Stimulated activated effector memory CD8-positive, alpha-beta T cell treated with anti-CD3 and anti-CD28 coated beads, Interleukin-12 subunit alpha, Interleukin-12 subunit beta, amount 100 ng/mL, for 72 hours (primary cell): Measurements from ENCODE around the gene NDNF.

Experiments
- ATAC-seq: fragments of 150-1000 bp; cut with Tn5 transposase; 2 replicates; pipeline ENCODE4 v1.10.0; 2021
- DNase-seq, 2 donors: peaks; one replicate each; pipeline ENCODE4 v3.0.0; 2021 to 2022; ENCODE audit warnings: low spot score in 2 of 2
- H3K27ac Mint-ChIP-seq: one replicate; pipeline ENCODE4 v1.8.0; 2022; ENCODE audit warnings: mild to moderate bottlenecking, mixed read lengths
- H3K36me3 Mint-ChIP-seq: one replicate; pipeline ENCODE4 v1.8.0; 2022; ENCODE audit warnings: mild to moderate bottlenecking, mixed read lengths
- H3K4me1 Mint-ChIP-seq: one replicate; pipeline ENCODE4 v1.8.0; 2022; ENCODE audit warnings: mixed read lengths
- H3K4me3 Mint-ChIP-seq: one replicate; pipeline ENCODE4 v1.8.0; 2022; ENCODE audit warnings: mild to moderate bottlenecking, mixed read lengths
- H3K9me3 Mint-ChIP-seq: one replicate; pipeline ENCODE4 v1.8.0; 2022; ENCODE audit warnings: mixed read lengths

NDNF gene

DNA sequence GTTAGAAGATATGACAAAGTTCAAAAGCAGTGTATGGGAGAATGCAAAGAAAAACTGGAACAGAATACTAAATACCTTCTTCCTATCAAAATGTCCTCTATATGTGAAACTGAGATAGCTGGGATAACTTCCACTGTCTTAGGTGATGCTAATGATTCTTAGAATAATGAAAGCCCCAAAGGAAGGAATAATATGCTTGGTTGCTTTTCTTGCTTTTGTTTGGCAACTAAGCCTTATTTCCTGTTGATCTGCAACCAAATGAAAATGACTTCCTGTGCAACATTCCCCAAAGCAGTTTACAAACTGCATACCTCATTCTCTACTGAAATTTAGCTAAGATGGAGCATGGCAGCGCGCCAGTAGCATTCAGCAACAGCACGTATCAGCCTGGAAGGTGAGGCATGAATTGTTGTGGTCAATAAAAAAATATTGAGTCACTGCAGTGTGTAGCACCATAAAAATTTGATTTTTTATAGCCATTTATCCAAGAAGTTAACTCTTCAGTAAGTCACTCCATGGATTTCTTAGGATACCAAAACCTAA is 18.7 kb downstream of the NDNF start:
- H3K4me1 Mint-ChIP-seq, result peaks cover 7% of the 10 kb centered on the region

DNA sequence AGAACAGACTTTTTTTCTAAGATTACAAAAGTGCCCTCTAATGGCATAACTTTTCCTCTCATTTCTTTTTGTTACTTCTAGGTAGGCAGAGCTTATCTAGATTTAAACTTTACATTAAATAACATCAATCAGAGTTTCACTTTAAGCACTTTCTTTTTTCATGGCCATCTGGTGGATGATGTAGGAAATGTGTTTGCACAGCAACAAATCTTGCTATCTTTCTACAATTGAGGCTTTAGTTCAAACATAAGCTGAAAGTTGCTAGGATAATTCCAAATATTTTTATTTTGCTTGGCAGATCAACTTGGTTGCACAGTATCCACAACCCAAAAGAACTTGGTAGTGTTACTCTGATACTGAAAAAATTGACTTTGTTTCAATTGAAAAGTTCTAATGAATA is 22.0 kb downstream of the NDNF start:
- no peak for ATAC-seq
- no peak for DNase-seq
- H3K9me3 Mint-ChIP-seq, result no peaks in the 10 kb centered on the region
- no peak overlapping the region for H3K27ac Mint-ChIP-seq
- H3K4me1 Mint-ChIP-seq, result peaks cover 7% of the 10 kb centered on the region
- no peaks in the 10 kb centered on the region for H3K36me3 Mint-ChIP-seq
- H3K4me3 Mint-ChIP-seq, result no peak overlapping the region

More for the DNA sequence above, 18.7 kb downstream of the NDNF start:
- Mint-ChIP-seq H3K9me3 (no peaks in the 10 kb centered on the region), H3K4me3 (no peak overlapping the region), H3K27ac (no peak overlapping the region), H3K36me3 (no peaks in the 10 kb centered on the region)
- ATAC-seq, result no peak
- DNase-seq, result no peak

DNA sequence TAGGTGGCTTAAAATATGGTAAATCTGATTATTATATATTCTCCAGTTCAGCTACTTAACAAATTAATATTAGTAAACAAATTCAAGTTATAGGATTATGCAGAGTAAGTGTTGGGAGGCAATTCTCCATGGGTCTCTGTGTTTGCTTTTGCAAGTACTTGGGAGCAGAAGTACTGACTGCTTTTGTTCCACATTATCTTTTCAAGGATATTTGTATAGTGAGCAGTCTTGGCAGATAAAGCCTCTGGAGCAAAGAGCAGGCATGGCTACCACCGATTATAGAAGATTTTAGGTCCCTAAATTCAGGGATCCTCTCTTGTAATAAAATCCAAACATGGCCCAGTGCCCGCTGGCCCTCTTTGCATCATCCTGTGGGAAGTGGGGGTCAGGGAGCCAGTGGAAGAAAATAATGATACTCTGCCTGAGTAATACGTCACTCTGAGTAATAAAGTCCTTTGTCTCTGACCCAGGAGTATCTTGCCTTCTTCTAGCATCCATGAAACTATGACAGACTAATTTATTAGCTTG is 23.2 kb downstream of the NDNF start:
- H3K36me3 Mint-ChIP-seq, result no peaks in the 10 kb centered on the region
- H3K9me3 Mint-ChIP-seq, result no peaks in the 10 kb centered on the region
- H3K4me3 Mint-ChIP-seq, result no peak overlapping the region
- H3K4me1 Mint-ChIP-seq, result peaks cover 7% of the 10 kb centered on the region
- no peak for DNase-seq
- no peak overlapping the region for H3K27ac Mint-ChIP-seq
- ATAC-seq, result no peak

DNA sequence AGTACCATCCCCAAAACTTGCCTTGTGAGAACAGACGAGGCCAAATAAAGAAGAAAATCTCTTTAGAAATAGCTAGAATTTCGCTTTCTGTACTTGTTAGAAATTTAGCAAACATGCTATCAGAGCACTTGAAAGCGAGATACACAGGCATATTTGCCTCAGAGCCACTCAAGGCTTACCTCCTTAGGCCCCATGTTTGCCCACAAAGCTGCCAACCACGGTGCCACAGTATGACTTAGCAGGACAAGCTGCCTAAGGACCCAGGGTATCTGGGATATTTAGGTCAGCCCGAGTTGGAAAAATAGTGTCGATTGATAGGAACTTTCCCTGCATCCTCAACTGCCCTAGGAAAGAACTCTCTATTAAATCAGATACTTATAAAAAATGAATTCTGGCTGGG is 24.2 kb downstream of the NDNF start:
- Mint-ChIP-seq H3K9me3 (no peaks in the 10 kb centered on the region), H3K4me3 (no peak overlapping the region), H3K27ac (no peak overlapping the region), H3K36me3 (no peaks in the 10 kb centered on the region), H3K4me1 (peaks cover under 1% of the 10 kb centered on the region)
- ATAC-seq, result no peak
- DNase-seq, result no peak

DNA sequence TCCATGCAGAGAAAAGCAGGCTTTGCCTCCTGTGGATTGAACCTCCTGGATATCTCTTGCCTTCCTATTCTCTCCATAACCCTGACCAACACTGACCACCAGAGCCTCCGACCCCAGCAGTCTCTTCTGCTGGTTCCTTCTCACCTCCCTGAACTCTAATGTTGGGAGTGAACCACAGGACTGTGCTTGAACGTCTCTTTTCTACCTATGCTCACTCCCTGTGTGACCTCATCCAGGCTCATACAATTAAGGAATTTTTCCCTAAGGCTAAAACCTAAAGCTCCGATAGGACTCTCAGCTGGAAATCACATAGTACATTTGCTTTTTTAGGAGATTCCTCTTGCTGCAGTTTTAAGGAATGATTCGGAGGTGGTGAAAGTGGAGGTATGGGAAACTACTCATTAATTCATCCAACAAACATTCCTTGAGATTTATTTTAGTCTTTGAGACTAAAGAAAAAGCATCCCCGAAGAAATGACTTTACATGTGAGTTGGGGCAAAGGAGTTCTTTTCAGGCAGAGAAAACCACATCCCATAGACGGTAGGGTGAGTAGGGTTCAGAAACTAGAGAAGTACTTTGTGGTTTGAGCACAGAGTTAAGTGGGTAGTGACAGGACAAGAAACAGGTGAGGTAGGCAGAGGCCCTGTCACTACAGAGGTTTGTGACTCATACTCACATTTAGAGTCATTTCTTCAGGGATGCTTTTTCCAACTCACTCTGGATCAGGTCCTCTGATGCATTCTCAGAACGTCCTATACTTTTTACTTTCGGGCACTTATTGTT is 30.8 kb downstream of the NDNF start:
- Mint-ChIP-seq H3K9me3 (no peaks in the 10 kb centered on the region), H3K4me3 (no peak overlapping the region), H3K4me1 (peaks cover 6% of the 10 kb centered on the region), H3K36me3 (no peaks in the 10 kb centered on the region), H3K27ac (no peak overlapping the region)
- peak; percentile 100 for ATAC-seq
- peak in 1 of 2 donors; percentile 52 for DNase-seq

DNA sequence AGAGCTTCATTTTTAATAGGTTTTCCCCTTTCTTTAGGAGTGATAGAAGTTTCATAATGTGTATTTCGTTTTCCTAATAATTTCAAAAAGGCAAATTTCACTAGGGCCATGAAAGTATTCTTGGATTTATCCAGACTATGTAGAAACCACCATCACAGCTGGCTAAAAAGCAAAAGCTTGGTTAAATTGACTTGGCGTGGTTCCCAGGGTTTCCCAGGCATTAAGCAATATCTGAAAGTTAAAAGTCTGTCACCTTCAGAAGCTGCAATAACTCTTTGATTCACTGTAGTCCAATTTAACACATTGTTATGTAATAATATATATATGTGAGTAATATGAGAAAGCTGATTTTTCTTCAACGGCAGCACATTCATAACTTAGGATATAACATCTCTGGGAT is 38.3 kb downstream of the NDNF start:
- Mint-ChIP-seq H3K36me3 (no peaks in the 10 kb centered on the region), H3K4me3 (no peak overlapping the region), H3K27ac (no peak overlapping the region), H3K9me3 (no peaks in the 10 kb centered on the region), H3K4me1 (no peaks in the 10 kb centered on the region)
- ATAC-seq (no peak), DNase-seq (no peak)

DNA sequence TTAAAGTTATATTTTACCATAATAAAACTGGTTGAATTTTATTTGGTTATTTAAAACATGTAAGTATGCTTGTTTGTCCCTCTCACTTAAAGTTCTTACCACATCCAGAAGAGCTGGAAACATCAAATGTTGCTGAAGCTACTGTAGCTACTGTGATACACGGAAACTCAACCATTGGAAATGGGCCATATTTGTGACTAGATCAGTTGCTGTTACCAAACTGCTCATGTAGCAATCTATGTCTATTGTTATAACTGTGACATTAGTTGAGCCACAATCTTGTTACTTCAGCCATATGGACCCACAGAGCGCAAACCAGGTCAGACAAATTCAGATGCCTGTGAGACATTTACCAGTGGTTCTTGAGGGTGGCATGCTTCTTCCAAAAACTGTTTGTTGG is 41.6 kb downstream of the NDNF start:
- Mint-ChIP-seq H3K4me1 (no peaks in the 10 kb centered on the region), H3K4me3 (no peak overlapping the region), H3K9me3 (no peaks in the 10 kb centered on the region), H3K27ac (no peak overlapping the region), H3K36me3 (no peaks in the 10 kb centered on the region)
- ATAC-seq (no peak), DNase-seq (no peak)

DNA sequence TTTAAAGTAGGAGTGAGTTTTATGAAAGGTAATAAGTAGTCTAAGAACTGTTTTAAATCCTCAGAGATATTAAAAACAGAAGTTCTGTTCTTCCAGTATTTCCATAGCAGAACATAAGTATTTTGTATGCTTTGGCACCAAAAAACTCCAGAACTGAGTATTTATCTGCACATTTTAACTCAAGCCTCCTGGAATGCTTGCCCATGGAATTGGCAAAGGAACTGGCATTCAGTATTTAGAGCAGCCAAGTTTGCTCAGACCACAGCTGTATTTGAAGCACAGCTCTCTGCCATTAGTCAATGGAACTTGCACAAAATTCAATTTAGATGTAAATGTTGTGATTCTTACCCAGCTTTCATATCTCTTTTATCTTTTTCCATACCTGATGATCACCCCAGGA is 42.2 kb downstream of the NDNF start:
- Mint-ChIP-seq H3K27ac (no peak overlapping the region), H3K4me1 (no peaks in the 10 kb centered on the region), H3K9me3 (no peaks in the 10 kb centered on the region), H3K4me3 (no peak overlapping the region), H3K36me3 (no peaks in the 10 kb centered on the region)
- DNase-seq, result no peak
- ATAC-seq, result no peak

DNA sequence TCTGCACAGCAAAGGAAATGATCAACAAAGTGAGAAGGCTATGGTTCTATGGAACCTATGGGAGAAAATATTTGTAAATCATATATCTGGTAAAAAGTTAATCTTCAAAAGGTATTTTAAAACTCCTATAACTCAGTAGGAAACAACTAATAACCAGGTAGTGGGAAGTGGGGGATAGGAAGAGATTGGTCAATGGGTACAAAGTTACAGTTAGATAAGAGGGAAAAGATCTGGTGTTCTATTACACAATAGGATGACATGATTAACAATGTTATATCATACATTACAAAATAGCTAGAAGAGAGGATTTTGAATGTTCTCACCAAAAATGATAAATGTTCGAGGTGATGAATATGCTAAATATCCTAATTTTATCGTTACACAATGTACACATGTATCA is 46.3 kb downstream of the NDNF start:
- H3K4me1 Mint-ChIP-seq, result no peaks in the 10 kb centered on the region
- no peak overlapping the region for H3K4me3 Mint-ChIP-seq
- no peak overlapping the region for H3K27ac Mint-ChIP-seq
- ATAC-seq (no peak), DNase-seq (no peak)
- H3K36me3 Mint-ChIP-seq, result no peaks in the 10 kb centered on the region
- no peaks in the 10 kb centered on the region for H3K9me3 Mint-ChIP-seq

DNA sequence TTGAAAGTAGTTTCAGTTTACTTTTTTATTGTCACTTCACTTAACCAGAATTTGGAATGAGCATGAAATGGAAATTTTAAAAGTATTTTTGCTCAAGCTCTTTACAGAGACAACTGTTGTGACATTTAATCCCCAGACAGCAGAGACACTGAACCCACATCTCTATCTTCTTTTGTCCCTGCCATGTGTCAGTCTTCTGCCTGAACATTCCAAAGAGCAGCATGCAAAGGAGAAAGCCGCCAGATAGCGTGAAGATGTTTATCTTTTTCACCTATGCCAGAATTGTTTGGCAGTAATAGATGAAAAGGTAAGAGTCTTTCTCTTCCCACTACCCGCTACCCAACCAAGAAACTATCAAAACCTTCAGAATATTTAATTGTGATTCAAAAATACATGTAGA is 46.8 kb downstream of the NDNF start:
- ATAC-seq, result no peak
- no peaks in the 10 kb centered on the region for H3K36me3 Mint-ChIP-seq
- no peak overlapping the region for H3K4me3 Mint-ChIP-seq
- H3K27ac Mint-ChIP-seq, result no peak overlapping the region
- no peak for DNase-seq
- no peaks in the 10 kb centered on the region for H3K9me3 Mint-ChIP-seq
- no peaks in the 10 kb centered on the region for H3K4me1 Mint-ChIP-seq

DNA sequence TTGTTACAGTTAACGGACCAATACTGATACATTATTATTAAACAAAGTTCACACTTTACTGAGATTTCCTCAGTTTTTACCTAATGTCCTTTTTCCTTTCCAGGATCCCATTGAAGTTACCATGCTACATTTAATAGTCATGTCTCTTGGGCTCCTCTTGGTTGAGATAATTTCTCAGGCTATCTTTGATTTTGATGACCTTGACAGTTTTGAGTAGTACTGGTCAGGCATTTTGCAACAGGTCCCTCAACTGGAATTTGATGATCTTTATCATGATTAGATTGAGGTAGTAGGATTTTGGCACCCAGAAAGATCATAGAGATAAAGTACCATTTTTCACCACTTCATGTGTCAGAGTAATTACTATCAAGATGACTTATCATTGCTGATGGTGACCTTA is 53.8 kb downstream of the NDNF start:
- Mint-ChIP-seq H3K9me3 (no peaks in the 10 kb centered on the region), H3K4me1 (no peaks in the 10 kb centered on the region), H3K36me3 (no peaks in the 10 kb centered on the region), H3K27ac (no peak overlapping the region), H3K4me3 (no peak overlapping the region)
- ATAC-seq (no peak), DNase-seq (no peak)

DNA sequence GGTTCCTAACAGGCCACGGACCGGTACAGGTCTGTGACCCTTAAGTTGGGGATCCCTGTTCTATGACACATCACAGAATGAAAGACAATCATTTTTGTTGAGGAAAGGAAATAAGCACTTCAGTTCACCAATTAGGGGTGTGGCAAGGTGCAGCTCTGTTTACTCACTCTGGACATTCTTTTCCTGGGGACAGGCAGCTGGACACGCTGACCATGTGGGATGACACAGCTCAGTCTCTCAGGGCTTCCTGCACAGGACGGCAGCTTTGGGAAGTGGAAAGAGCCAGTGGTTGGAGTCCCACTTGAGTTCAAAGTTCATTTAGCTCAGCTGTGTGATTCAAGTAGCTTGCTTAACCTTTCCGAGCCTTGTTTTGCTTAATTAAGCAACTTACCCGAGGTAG is 55.7 kb downstream of the NDNF start:
- Mint-ChIP-seq H3K27ac (no peak overlapping the region), H3K4me3 (no peak overlapping the region), H3K36me3 (no peaks in the 10 kb centered on the region), H3K9me3 (no peaks in the 10 kb centered on the region), H3K4me1 (no peaks in the 10 kb centered on the region)
- ATAC-seq (no peak), DNase-seq (no peak)

DNA sequence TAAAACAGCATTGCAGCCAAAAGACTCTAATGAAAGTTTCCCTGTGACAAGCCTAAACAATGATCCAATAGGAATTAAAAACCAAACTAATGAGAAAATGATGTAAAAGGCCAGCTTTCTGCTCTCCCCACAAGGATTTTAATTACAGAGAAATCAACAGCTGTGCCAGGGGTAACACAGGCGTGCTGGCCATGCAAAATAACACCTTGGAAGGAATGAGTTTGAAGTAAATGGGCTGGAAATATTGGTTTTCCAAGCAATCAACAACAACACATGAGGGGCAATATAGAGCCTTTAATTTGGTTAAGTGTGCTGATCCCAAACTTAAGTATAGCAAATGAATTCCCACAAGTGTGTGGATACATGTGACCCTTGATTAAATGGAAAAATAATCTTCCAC is 56.9 kb downstream of the NDNF start:
- Mint-ChIP-seq H3K4me3 (no peak overlapping the region), H3K27ac (no peak overlapping the region), H3K4me1 (no peaks in the 10 kb centered on the region), H3K36me3 (no peaks in the 10 kb centered on the region), H3K9me3 (no peaks in the 10 kb centered on the region)
- ATAC-seq, result no peak
- DNase-seq, result no peak

DNA sequence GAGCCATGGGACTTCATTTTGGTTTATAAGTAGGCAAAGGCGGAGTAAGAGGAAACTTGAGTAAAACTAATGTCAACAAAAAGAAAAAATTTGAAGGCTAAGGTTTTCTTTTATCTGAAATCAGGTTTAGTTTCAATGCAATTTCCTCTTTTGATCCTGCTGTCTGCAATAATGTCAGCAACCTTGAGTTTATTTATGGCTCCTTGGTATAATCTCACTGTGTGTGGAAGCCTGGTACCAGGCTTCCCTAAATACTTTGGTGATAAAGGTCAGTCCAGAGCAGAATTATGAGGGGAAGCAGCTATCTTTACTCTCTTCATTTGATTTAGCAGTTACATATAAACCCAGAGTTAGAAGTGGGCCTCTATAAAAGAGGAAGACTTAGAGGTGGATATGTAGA is 57.8 kb downstream of the NDNF start:
- Mint-ChIP-seq H3K4me3 (no peak overlapping the region), H3K4me1 (no peaks in the 10 kb centered on the region), H3K9me3 (no peaks in the 10 kb centered on the region), H3K36me3 (no peaks in the 10 kb centered on the region), H3K27ac (no peak overlapping the region)
- ATAC-seq (no peak), DNase-seq (no peak)

DNA sequence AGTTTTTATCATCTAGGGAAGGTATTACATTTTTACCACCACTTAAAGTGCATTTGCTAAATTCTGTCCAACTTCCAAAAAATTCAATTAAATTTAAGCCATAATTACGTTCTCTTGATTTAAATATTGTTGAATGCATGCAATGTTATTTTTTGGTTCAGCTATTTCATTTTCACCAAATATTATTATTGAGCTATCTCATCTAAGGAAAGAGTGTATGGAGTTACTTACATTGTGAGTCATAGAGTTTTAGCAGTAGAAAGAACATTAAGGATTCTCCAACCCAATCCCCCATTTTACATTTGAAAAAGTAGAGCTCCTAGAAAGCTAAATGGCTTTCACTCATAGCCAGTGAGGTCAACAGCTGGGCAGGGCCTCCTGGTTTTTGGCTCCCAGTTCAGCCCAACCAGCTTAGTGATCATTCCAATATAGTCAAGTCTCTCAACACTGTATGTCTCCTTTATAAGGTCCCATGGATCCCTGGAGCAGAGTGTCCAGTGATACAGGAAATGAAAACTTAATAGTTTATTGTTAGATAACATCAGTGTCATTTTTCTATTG is 60.5 kb downstream of the NDNF start:
- Mint-ChIP-seq H3K27ac (no peak overlapping the region), H3K4me1 (no peaks in the 10 kb centered on the region), H3K36me3 (no peaks in the 10 kb centered on the region), H3K9me3 (no peaks in the 10 kb centered on the region), H3K4me3 (no peak overlapping the region)
- ATAC-seq (no peak), DNase-seq (no peak)

DNA sequence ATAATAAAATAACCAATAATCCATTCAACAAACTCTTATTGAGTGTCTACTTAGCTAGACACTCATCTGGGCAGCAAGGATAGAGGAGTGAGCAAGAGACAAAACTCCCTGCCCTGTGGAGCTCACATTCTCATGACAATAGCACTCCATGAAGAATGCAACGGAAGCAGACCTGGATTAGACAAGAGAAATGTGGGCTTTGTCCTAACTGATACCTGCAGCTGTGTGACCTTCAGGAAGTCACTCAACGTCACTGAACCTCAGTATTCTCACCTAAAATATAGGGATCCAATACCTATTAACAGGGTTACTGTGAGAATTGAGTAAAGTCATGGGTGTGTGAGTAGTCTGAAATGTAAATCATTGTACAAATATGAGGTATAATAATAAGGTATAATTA is 61.2 kb downstream of the NDNF start:
- DNase-seq, result no peak
- Mint-ChIP-seq H3K4me1 (no peaks in the 10 kb centered on the region), H3K9me3 (no peaks in the 10 kb centered on the region), H3K4me3 (no peak overlapping the region), H3K27ac (no peak overlapping the region), H3K36me3 (no peaks in the 10 kb centered on the region)
- ATAC-seq, result no peak
